ENCODE measurements around the gene TRPM3.
"Not testable (repeated sequence)": the region's sequence is repeated elsewhere in the genome, so short reads cannot be mapped to it uniquely, and the experiment has no call there.

- not testable (repeated sequence) for TF ChIP-seq CTCF (conservative IDR thresholded peaks at IDR 0.05); ZFX (IDR thresholded peaks at IDR 0.05)
Measured at GRCh38 chr9:70724794-70725193, 396.6 kb downstream of the TRPM3 start.

Measured in C4-2B (cell line).